Measurements from ENCODE around the gene GAPVD1. TPM values are rescaled to one million over a fixed set of nuclear protein-coding genes. Genes with fewer than 3 reads are reported as not detected.
"Not testable (repeated sequence)": the region's sequence is repeated elsewhere in the genome, so short reads cannot be mapped to it uniquely, and the experiment has no call there.

The GAPVD1 gene
- total RNA-seq, 1 experiment from 2014 or later: 39.5 TPM

GRCh38 chr9:125235804-125236519 is 25.7 kb upstream of the GAPVD1 start:
- no peak overlapping the region for H4K8ac ChIP-seq (replicated peaks; ENCODE audit: insufficient read length, low read depth, low read length)
- H3K23ac ChIP-seq (ENCODE audit: insufficient read length, low read depth, low read length): no peak overlapping the region
- no peak overlapping the region for H2BK12ac ChIP-seq (ENCODE audit: insufficient read length, low read depth, low read length)
- H3K9me3 ChIP-seq (ENCODE audit: control insufficient read depth, low read depth, low read length): no peaks in the 10 kb centered on the region
- no peak overlapping the region for H4K5ac ChIP-seq (ENCODE audit: insufficient read length, low read depth, low read length)
- Mint-ChIP-seq H3K4me3 (peak overlapping the region in 1 of 2 experiments; percentile 29; a peak in 3 of 5 replicates), H3K36me3 (ENCODE audit: insufficient read depth in 1 of 3, low read depth in 3 of 3) (peaks cover 52 to 74% (median 66%) of the 10 kb centered on the region in 3 experiments), H3K27me3 (ENCODE audit: low read depth) (no peaks in the 10 kb centered on the region), H3K4me1 (peaks cover 19 to 21% of the 10 kb centered on the region in 2 experiments), H3K9me3 (peaks cover 0 to 2% of the 10 kb centered on the region in 2 experiments; a peak in 1 of 5 replicates), H3K27ac (peak overlapping the region in 1 of 3 experiments; percentile 85; a peak in 1 of 7 replicates)
- H3T11ph ChIP-seq (ENCODE audit: low read length): no peak overlapping the region
- H3K27me3 ChIP-seq (ENCODE audit: insufficient read depth, low read length): no peaks in the 10 kb centered on the region
- H3K56ac ChIP-seq (ENCODE audit: insufficient read length, low read depth, low read length): no peak overlapping the region
- no peak overlapping the region for H2BK5ac ChIP-seq (ENCODE audit: insufficient read length, low read length)
- H2BK120ac ChIP-seq (ENCODE audit: low read depth, low read length, poor library complexity, severe bottlenecking): no peak overlapping the region
- no peak overlapping the region for H2AFZ ChIP-seq (ENCODE audit: low read length)
- TF ChIP-seq, protein P1, sequence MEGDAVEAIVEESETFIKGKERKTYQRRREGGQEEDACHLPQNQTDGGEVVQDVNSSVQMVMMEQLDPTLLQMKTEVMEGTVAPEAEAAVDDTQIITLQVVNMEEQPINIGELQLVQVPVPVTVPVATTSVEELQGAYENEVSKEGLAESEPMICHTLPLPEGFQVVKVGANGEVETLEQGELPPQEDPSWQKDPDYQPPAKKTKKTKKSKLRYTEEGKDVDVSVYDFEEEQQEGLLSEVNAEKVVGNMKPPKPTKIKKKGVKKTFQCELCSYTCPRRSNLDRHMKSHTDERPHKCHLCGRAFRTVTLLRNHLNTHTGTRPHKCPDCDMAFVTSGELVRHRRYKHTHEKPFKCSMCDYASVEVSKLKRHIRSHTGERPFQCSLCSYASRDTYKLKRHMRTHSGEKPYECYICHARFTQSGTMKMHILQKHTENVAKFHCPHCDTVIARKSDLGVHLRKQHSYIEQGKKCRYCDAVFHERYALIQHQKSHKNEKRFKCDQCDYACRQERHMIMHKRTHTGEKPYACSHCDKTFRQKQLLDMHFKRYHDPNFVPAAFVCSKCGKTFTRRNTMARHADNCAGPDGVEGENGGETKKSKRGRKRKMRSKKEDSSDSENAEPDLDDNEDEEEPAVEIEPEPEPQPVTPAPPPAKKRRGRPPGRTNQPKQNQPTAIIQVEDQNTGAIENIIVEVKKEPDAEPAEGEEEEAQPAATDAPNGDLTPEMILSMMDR (conservative IDR thresholded peaks at IDR 0.05): no peak
- peaks cover 2% of the 10 kb centered on the region for H4K20me1 ChIP-seq (ENCODE audit: control insufficient read depth, insufficient read depth, insufficient read length)
- H3K9ac ChIP-seq (ENCODE audit: extremely low read depth, insufficient read length, low read length): no peak overlapping the region
- no peak overlapping the region for H3K4me2 ChIP-seq (ENCODE audit: insufficient read depth, insufficient read length, low read length)
- no peak overlapping the region for H4K91ac ChIP-seq (ENCODE audit: insufficient read length, low read depth, low read length)
- no peak overlapping the region for H3K18ac ChIP-seq (ENCODE audit: insufficient read length, low read depth, low read length)
- peaks cover 11% of the 10 kb centered on the region; the same call in 1 of the 2 replicates for H3K79me2 ChIP-seq (ENCODE audit: insufficient read depth, low read length)
- H2BK15ac ChIP-seq (ENCODE audit: low read depth, low read length): no peak overlapping the region
- peaks cover 4% of the 10 kb centered on the region for H3K79me1 ChIP-seq (ENCODE audit: insufficient read depth, low read depth, low read length, poor library complexity, severe bottlenecking)
- H2AK5ac ChIP-seq (ENCODE audit: insufficient read length, low read length): no peak overlapping the region
- no peaks in the 10 kb centered on the region for H3K4me1 ChIP-seq (ENCODE audit: insufficient read depth, low read length)
- no CpG with 5 or more reads among the region's 5 CpGs for WGBS (ENCODE audit: extremely low coverage, insufficient read length, low lambda C conversion rate)
- no peak overlapping the region for H3K14ac ChIP-seq (ENCODE audit: insufficient read depth, low read length)
- H2BK20ac ChIP-seq (ENCODE audit: low read depth, low read length, poor library complexity, severe bottlenecking): no peak overlapping the region
- no peak for DNase-seq
- H3K4ac ChIP-seq (ENCODE audit: low read depth, low read length): no peak overlapping the region
- H3K23me2 ChIP-seq (ENCODE audit: insufficient read length, low read depth, low read length, poor library complexity, severe bottlenecking): no peaks in the 10 kb centered on the region
- H3K27ac ChIP-seq (ENCODE audit: insufficient read length, low read depth, low read length): no peak overlapping the region

- not testable (repeated sequence) for H4K20me1 ChIP-seq (ENCODE audit: control insufficient read depth, insufficient read depth, insufficient read length); H2AFZ ChIP-seq (ENCODE audit: low read length); H3K9me3 ChIP-seq (ENCODE audit: control insufficient read depth, low read depth, low read length); H3K4me2 ChIP-seq (ENCODE audit: insufficient read depth, insufficient read length, low read length); H3K4me1 ChIP-seq (ENCODE audit: insufficient read depth, low read length); H4K91ac ChIP-seq (ENCODE audit: insufficient read length, low read depth, low read length); H2BK12ac ChIP-seq (ENCODE audit: insufficient read length, low read depth, low read length); H3K27me3 ChIP-seq (ENCODE audit: insufficient read depth, low read length); H3K56ac ChIP-seq (ENCODE audit: insufficient read length, low read depth, low read length); H3K27me3 Mint-ChIP-seq (ENCODE audit: low read depth); H2BK15ac ChIP-seq (ENCODE audit: low read depth, low read length); H3K9me3 Mint-ChIP-seq; H2BK20ac ChIP-seq (ENCODE audit: low read depth, low read length, poor library complexity, severe bottlenecking); H3T11ph ChIP-seq (ENCODE audit: low read length); H4K5ac ChIP-seq (ENCODE audit: insufficient read length, low read depth, low read length); H2BK120ac ChIP-seq (ENCODE audit: low read depth, low read length, poor library complexity, severe bottlenecking); H2AK5ac ChIP-seq (ENCODE audit: insufficient read length, low read length); H3K27ac ChIP-seq (ENCODE audit: insufficient read length, low read depth, low read length); H2BK5ac ChIP-seq (ENCODE audit: insufficient read length, low read length); H3K9ac ChIP-seq (ENCODE audit: extremely low read depth, insufficient read length, low read length); H3K23ac ChIP-seq (ENCODE audit: insufficient read length, low read depth, low read length); H3K79me1 ChIP-seq (ENCODE audit: insufficient read depth, low read depth, low read length, poor library complexity, severe bottlenecking); H3K14ac ChIP-seq (ENCODE audit: insufficient read depth, low read length); H3K23me2 ChIP-seq (ENCODE audit: insufficient read length, low read depth, low read length, poor library complexity, severe bottlenecking); DNase-seq; H3K18ac ChIP-seq (ENCODE audit: insufficient read length, low read depth, low read length); H3K4ac ChIP-seq (ENCODE audit: low read depth, low read length); H4K8ac ChIP-seq (replicated peaks; ENCODE audit: insufficient read length, low read depth, low read length)
- WGBS (ENCODE audit: extremely low coverage, insufficient read length, low lambda C conversion rate): no CpG with 5 or more reads among the region's 5 CpGs
- Mint-ChIP-seq H3K4me3 (peak overlapping the region in 1 of 2 experiments; percentile 4; a peak in 1 of 5 replicates), H3K27ac (peak overlapping the region in 1 of 3 experiments; percentile 58; a peak in 1 of 7 replicates), H3K36me3 (ENCODE audit: insufficient read depth in 1 of 3, low read depth in 3 of 3) (peaks cover 53 to 76% (median 68%) of the 10 kb centered on the region in 3 experiments), H3K4me1 (peaks cover 19 to 21% of the 10 kb centered on the region in 2 experiments)
- H3K79me2 ChIP-seq (ENCODE audit: insufficient read depth, low read length): peaks cover 11% of the 10 kb centered on the region; the same call in 1 of the 2 replicates
These were observed 25.0 kb upstream of the GAPVD1 start for GRCh38 chr9:125236520-125237159.

Data from H9 (cell line).